GM12892 (cell line): ENCODE measurements around the gene PCTP.

Experiments
- POLR2A ChIP-seq: IDR thresholded peaks from 2 replicates; pipeline ENCODE4 v1.6.1; 2011; ENCODE audit warnings: low read depth, low read length, control low read depth
- TAF1 ChIP-seq: IDR thresholded peaks from 2 replicates; pipeline ENCODE4 v1.6.1; 2011; ENCODE audit warnings: low read depth, mild to moderate bottlenecking, control low read depth, low read length, borderline replicate concordance

DNA sequence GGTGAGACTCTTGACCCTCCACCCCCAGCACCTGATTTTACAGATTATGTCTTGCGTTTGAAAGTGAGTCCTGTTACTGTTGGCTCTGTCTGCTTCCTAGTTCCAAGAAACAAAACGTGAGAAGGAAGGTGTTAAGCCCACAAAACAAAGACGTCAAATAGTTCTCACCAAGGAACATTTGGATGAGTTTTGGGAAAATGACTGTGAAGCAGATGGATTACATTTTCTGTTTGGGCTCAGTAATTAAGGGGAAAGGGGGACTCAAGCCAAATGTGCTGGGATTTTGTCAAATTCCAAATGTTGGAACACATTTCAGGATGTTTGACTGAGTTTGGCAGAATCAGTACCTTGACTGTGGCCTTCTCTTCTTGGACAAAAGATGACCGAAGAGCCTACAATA is 71.2 kb downstream of the PCTP start:
- TF ChIP-seq TAF1: no peak
- TF ChIP-seq POLR2A: no peak
